Astrocyte of the spinal cord (primary cell): Measurements from ENCODE around the gene ASB2.

Source experiments
- DNase-seq: peaks from one replicate; pipeline ENCODE4 v3.0.0; 2011; ENCODE audit warnings: low read depth, low spot score
- H3K4me3 ChIP-seq: 2 replicates; pipeline ENCODE4 v1.5.1; 2011; ENCODE audit warnings: low read depth, mild to moderate bottlenecking, low read length, moderate library complexity
- CTCF ChIP-seq: IDR thresholded peaks from 2 replicates; pipeline ENCODE4 v1.5.1; 2012; ENCODE audit warnings: low read depth, mild to moderate bottlenecking, low read length, inconsistent platforms
- in situ Hi-C: cut with HindIII; loops from 2 replicates; pipeline ENCODE4 v1.10.0; 2017; ENCODE audit warnings: low sequenced_read_pairs

ASB2 gene

GRCh38 chr14:93935213-93935612, 41.2 kb downstream of the ASB2 start:
- in situ Hi-C loops = no loop called here
- TF ChIP-seq CTCF = no peak

GRCh38 chr14:93932642-93933041, 43.7 kb downstream of the ASB2 start:
- no peak overlapping the region for H3K4me3 ChIP-seq
- in situ Hi-C loops = no loop called here
- DNase-seq = no peak
- TF ChIP-seq CTCF = no peak

More at GRCh38 chr14:93935213-93935612, 41.2 kb downstream of the ASB2 start:
- no peak for DNase-seq
- no peak overlapping the region for H3K4me3 ChIP-seq

- TF ChIP-seq CTCF = no peak
- in situ Hi-C loops = no loop called here
- DNase-seq = no peak
- H3K4me3 ChIP-seq = no peak overlapping the region
These were observed 45.4 kb downstream of the ASB2 start for GRCh38 chr14:93930989-93931307.

- in situ Hi-C loops = no loop called here
- no peak for DNase-seq
- H3K4me3 ChIP-seq = no peak overlapping the region
- TF ChIP-seq CTCF = no peak
These were observed 45.9 kb downstream of the ASB2 start for GRCh38 chr14:93930296-93930988.

GRCh38 chr14:93929657-93930056, 46.7 kb downstream of the ASB2 start:
- TF ChIP-seq CTCF = no peak
- in situ Hi-C loops = no loop called here
- no peak for DNase-seq
- H3K4me3 ChIP-seq = no peak overlapping the region

- TF ChIP-seq CTCF = no peak
- H3K4me3 ChIP-seq = no peak overlapping the region
- DNase-seq = no peak
- in situ Hi-C loops = no loop called here
These were observed 47.3 kb downstream of the ASB2 start for GRCh38 chr14:93929048-93929535.
